ENCODE measurements around the gene LRRC17.

DNA sequence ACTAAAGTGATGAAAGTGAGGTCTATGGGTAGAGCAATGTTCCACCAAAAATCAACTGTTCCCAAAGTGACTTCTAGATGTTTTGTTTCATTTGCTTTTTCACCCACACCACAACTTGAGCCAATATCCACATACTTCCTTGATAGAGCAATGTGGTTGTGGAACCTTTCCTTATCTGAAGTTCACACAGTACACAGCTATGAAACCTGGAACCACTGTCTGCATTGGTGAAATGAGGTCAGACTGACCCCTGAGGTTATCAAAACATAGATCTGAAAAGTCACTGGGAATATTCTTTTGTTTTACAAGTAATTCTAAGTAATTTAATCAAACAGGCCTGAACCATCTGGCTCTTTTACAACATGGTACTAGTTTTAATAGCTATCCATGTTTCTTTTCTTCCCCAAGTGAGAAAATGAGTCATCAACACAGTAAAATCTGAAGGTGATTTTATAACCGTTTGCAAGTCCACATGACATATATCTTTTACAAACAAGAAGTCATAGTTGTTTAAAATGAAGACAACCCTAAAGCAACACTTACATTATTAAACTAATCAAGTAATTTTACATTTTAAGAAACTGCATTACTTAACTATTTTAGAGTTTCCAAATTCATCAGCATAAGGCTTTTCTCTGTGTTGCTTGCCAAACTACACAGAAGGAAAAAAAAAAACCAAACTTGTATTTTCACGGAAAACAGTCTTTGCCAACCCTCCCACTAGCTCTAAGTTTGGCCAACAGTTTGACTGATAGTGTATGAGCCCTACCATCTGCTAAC is 80.3 kb downstream of the LRRC17 start:
- TF ChIP-seq, protein P1, sequence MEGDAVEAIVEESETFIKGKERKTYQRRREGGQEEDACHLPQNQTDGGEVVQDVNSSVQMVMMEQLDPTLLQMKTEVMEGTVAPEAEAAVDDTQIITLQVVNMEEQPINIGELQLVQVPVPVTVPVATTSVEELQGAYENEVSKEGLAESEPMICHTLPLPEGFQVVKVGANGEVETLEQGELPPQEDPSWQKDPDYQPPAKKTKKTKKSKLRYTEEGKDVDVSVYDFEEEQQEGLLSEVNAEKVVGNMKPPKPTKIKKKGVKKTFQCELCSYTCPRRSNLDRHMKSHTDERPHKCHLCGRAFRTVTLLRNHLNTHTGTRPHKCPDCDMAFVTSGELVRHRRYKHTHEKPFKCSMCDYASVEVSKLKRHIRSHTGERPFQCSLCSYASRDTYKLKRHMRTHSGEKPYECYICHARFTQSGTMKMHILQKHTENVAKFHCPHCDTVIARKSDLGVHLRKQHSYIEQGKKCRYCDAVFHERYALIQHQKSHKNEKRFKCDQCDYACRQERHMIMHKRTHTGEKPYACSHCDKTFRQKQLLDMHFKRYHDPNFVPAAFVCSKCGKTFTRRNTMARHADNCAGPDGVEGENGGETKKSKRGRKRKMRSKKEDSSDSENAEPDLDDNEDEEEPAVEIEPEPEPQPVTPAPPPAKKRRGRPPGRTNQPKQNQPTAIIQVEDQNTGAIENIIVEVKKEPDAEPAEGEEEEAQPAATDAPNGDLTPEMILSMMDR (IDR thresholded peaks at IDR 0.05; ENCODE audit: poor library complexity), result no peak
- no peak for TF ChIP-seq EZH2phosphoT487 (IDR thresholded peaks at IDR 0.05; ENCODE audit: low read depth, severe bottlenecking, unreplicated experiment)
